HepG2 (cell line): ENCODE measurements around the gene BMF. TPM values are rescaled to one million over a fixed set of nuclear protein-coding genes. Genes with fewer than 3 reads are reported as not detected.

ENCODE experiments used
- ARNT2 ChIP-seq: sonication (generic); formaldehyde crosslinking; IDR thresholded peaks from 2 replicates; pipeline ENCODE4 v1.8.0; 2022; ENCODE audit warnings: mild to moderate bottlenecking, low read depth, missing genetic modification reagents, moderate library complexity
- GLI4 ChIP-seq: sonication (generic); formaldehyde crosslinking; IDR thresholded peaks from 2 replicates; pipeline ENCODE4 v1.5.1; 2020; ENCODE audit warnings: missing genetic modification reagents, mild to moderate bottlenecking, moderate library complexity, borderline replicate concordance
- HMGXB3 ChIP-seq: sonication (generic); formaldehyde crosslinking; IDR thresholded peaks from 2 replicates; pipeline ENCODE4 v1.4.0; 2020; ENCODE audit warnings: missing genetic modification reagents, borderline replicate concordance
- MED1 ChIP-seq: sonication (generic); formaldehyde crosslinking; IDR thresholded peaks from 2 replicates; pipeline ENCODE4 v1.4.0; 2020; ENCODE audit warnings: missing genetic modification reagents
- NRL ChIP-seq: sonication (generic); formaldehyde crosslinking; IDR thresholded peaks from 2 replicates; pipeline ENCODE4 v1.5.0; 2020; ENCODE audit warnings: missing genetic modification reagents, mild to moderate bottlenecking, moderate library complexity, borderline replicate concordance
- SATB2 ChIP-seq: sonication (generic); formaldehyde crosslinking; IDR thresholded peaks from 2 replicates; pipeline ENCODE4 v1.5.0; 2020; ENCODE audit warnings: missing genetic modification reagents
- TBX2 ChIP-seq: sonication (generic); formaldehyde crosslinking; IDR thresholded peaks from 2 replicates; pipeline ENCODE4 v1.5.0; 2020; ENCODE audit warnings: missing genetic modification reagents, mild to moderate bottlenecking, borderline replicate concordance
- TGIF2 ChIP-seq: IDR thresholded peaks from 2 replicates; pipeline ENCODE4 v1.6.1; 2016; ENCODE audit warnings: control low read depth, missing compliant biosample characterization
- THRA ChIP-seq: sonication (generic); formaldehyde crosslinking; IDR thresholded peaks from 2 replicates; pipeline ENCODE4 v1.4.0; 2020; ENCODE audit warnings: missing genetic modification reagents, borderline replicate concordance
- TOE1 ChIP-seq: sonication (generic); formaldehyde crosslinking; IDR thresholded peaks from 2 replicates; pipeline ENCODE4 v1.4.0; 2020; ENCODE audit warnings: mild to moderate bottlenecking, missing genetic modification reagents
- ZNF136 ChIP-seq: sonication (generic); formaldehyde crosslinking; IDR thresholded peaks from 2 replicates; pipeline ENCODE4 v1.8.1; 2022; ENCODE audit warnings: low read depth, mild to moderate bottlenecking, moderate library complexity, missing genetic modification reagents
- ZNF234 ChIP-seq: sonication (generic); formaldehyde crosslinking; conservative IDR thresholded peaks from 2 replicates; pipeline ENCODE4 v1.5.1; 2020; ENCODE audit warnings: mild to moderate bottlenecking, missing genetic modification reagents
- ZNF335 ChIP-seq: sonication (generic); formaldehyde crosslinking; IDR thresholded peaks from 2 replicates; pipeline ENCODE4 v1.4.0; 2020; ENCODE audit warnings: missing genetic modification reagents
- ZNF546 ChIP-seq: sonication (generic); formaldehyde crosslinking; conservative IDR thresholded peaks from 2 replicates; pipeline ENCODE4 v1.8.1; 2023; ENCODE audit warnings: mild to moderate bottlenecking, missing genetic modification reagents
- ZNF567 ChIP-seq: sonication (generic); formaldehyde crosslinking; IDR thresholded peaks from 2 replicates; pipeline ENCODE4 v1.8.1; 2023; ENCODE audit warnings: mild to moderate bottlenecking, missing genetic modification reagents, borderline replicate concordance
- ZNF850 ChIP-seq: sonication (generic); formaldehyde crosslinking; conservative IDR thresholded peaks from 2 replicates; pipeline ENCODE4 v1.9.0; 2021; ENCODE audit warnings: mild to moderate bottlenecking, missing genetic modification reagents
- polyA plus RNA-seq, 8 experiments: library from polyadenylated mRNA; depleted of rRNA in 3 of 8; stranded (reverse) in 7 of 8; unstranded in 1 of 8; fragments of >200 nt; fragmentation: Illumina TruSeq in 4 of 8; extraction: Trizol in 4 of 8; gene quantifications; 2 replicates each; pipeline versions ENCODE4 v1.2.1 to v1.2.3, GENCODE V29; 2011 to 2016; ENCODE audit warnings: low read depth in 4 of 8, missing spikeins in 1 of 8, mixed read lengths in 1 of 8; ENCODE audit not compliant: insufficient read depth in 1 of 8
- total RNA-seq, 5 experiments: library from RNA; depleted of rRNA; stranded (reverse); fragments of >200 nt; fragmentation: Illumina TruSeq; extraction: Trizol; gene quantifications; 2 replicates each; pipeline ENCODE4 v1.2.3, GENCODE V29; 2016; ENCODE audit warnings: low read depth in 1 of 5
- TF ChIP-seq, protein P1 (sequence below): sonication (generic); formaldehyde crosslinking; IDR thresholded peaks from 2 replicates; pipeline ENCODE4 v1.8.1; 2023; ENCODE audit warnings: mild to moderate bottlenecking, missing genetic modification reagents, borderline replicate concordance
- TF ChIP-seq, protein P2 (sequence below): IDR thresholded peaks from 2 replicates; pipeline ENCODE4 v1.6.1; 2016; ENCODE audit warnings: missing compliant biosample characterization, missing genetic modification reagents, borderline replicate concordance
- TF ChIP-seq, protein P3 (sequence below): sonication (generic); formaldehyde crosslinking; IDR thresholded peaks from 2 replicates; pipeline ENCODE4 v1.4.0; 2020; ENCODE audit warnings: missing genetic modification reagents, mild to moderate bottlenecking, borderline replicate concordance

The BMF gene
- total and polyA plus RNA-seq, 2 of the 13 experiments (the other 11 are each of a cell fraction or from before 2014, with no cell fraction given), result 8.7 to 15.9 TPM

DNA sequence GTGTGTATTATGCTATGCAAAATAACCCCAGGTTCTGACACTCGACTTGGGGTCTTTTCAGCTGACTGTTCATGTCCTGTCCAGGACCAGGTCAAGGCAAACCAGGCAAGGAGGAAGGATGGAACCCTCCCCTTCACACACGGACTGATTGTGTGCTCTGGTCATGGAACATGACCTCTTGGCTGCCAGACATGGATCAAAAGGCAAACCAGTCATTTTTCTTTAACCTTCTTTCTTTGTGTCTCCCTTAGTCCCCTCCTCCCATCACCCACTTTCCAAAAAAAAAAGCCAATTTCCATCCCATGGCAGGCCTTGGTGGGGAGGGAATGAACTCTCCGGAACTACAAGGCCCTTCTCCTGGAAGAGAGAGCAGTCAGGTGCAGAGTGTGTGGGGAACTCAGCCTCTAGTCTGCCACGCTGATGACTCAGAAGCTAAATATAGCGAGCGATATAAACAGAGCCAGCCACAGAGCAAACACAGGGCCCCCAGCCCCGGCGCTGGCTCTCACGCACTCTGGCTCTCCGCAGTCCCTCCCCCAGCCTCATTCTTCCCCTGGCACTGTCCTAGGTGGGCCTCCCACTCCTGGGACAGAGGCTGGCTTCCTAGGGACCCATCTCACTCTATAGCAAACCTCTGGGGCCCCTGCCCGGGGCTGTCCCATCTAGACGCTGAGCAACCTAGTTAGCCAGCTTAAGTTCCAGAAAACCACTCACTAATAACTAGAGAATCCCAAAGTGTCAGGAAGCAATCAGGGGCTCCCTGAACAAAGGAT, 10.0 kb downstream of the BMF start (continued):
- TF ChIP-seq THRA (CRISPR knock-in tag) (peak; percentile 97), NRL (CRISPR knock-in tag) (no peak), ZNF234 (no peak), TGIF2 (peak; percentile 39; the same call in 1 of the 2 replicates), HMGXB3 (CRISPR knock-in tag) (0 out of 2 replicates have a peak, but pooled peaks have one; percentile 73), TBX2 (CRISPR knock-in tag) (peak; percentile 88; the same call in 1 of the 2 replicates), ZNF335 (CRISPR knock-in tag) (peak; percentile 62; the same call in 1 of the 2 replicates), ZNF136 (no peak; the same call in 1 of the 2 replicates), TOE1 (CRISPR knock-in tag) (no peak), SATB2 (CRISPR knock-in tag) (no peak), ZNF567 (CRISPR knock-in tag) (0 out of 2 replicates have a peak, but pooled peaks have one; percentile 45), MED1 (peak; percentile 93), ARNT2 (no peak), ZNF546 (no peak), ZNF850 (CRISPR knock-in tag) (no peak), GLI4 (CRISPR knock-in tag) (no peak)
- TF ChIP-seq, protein P1, sequence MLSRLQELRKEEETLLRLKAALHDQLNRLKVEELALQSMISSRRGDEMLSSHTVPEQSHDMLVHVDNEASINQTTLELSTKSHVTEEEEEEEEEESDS (CRISPR knock-in tag), result no peak
- TF ChIP-seq, protein P2, sequence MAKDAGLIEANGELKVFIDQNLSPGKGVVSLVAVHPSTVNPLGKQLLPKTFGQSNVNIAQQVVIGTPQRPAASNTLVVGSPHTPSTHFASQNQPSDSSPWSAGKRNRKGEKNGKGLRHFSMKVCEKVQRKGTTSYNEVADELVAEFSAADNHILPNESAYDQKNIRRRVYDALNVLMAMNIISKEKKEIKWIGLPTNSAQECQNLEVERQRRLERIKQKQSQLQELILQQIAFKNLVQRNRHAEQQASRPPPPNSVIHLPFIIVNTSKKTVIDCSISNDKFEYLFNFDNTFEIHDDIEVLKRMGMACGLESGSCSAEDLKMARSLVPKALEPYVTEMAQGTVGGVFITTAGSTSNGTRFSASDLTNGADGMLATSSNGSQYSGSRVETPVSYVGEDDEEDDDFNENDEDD (CRISPR knock-in tag), result 0 out of 2 replicates have a peak, but pooled peaks have one; percentile 13
- TF ChIP-seq, protein P3, sequence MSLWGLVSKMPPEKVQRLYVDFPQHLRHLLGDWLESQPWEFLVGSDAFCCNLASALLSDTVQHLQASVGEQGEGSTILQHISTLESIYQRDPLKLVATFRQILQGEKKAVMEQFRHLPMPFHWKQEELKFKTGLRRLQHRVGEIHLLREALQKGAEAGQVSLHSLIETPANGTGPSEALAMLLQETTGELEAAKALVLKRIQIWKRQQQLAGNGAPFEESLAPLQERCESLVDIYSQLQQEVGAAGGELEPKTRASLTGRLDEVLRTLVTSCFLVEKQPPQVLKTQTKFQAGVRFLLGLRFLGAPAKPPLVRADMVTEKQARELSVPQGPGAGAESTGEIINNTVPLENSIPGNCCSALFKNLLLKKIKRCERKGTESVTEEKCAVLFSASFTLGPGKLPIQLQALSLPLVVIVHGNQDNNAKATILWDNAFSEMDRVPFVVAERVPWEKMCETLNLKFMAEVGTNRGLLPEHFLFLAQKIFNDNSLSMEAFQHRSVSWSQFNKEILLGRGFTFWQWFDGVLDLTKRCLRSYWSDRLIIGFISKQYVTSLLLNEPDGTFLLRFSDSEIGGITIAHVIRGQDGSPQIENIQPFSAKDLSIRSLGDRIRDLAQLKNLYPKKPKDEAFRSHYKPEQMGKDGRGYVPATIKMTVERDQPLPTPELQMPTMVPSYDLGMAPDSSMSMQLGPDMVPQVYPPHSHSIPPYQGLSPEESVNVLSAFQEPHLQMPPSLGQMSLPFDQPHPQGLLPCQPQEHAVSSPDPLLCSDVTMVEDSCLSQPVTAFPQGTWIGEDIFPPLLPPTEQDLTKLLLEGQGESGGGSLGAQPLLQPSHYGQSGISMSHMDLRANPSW, result peak; percentile 91; the same call in 1 of the 2 replicates
